GM04504 (cell line): ENCODE data around the gene CPA5.
"Not testable (repeated sequence)": the region's sequence is repeated elsewhere in the genome, so short reads cannot be mapped to it uniquely, and the experiment has no call there.

ENCODE experiments used
- DNase-seq: peaks from one replicate; pipeline ENCODE4 v3.0.0-alpha.2; 2012; ENCODE audit warnings: low read depth

Gene CPA5

GRCh38 chr7:130358471-130358870 lies 13.9 kb downstream of the CPA5 start:
- DNase-seq, result no peak

- DNase-seq, result no peak
These were observed 14.8 kb downstream of the CPA5 start for GRCh38 chr7:130359276-130359857.

GRCh38 chr7:130360518-130360917 lies 15.9 kb downstream of the CPA5 start:
- no peak for DNase-seq

GRCh38 chr7:130361681-130362080 lies 17.1 kb downstream of the CPA5 start:
- DNase-seq, result no peak

GRCh38 chr7:130362251-130362816 lies 17.7 kb downstream of the CPA5 start:
- DNase-seq, result no peak

GRCh38 chr7:130363026-130363847 lies 18.6 kb downstream of the CPA5 start:
- peak; percentile 88 for DNase-seq

GRCh38 chr7:130364451-130364850 lies 19.8 kb downstream of the CPA5 start:
- no peak for DNase-seq

GRCh38 chr7:130365088-130365487 lies 20.5 kb downstream of the CPA5 start:
- no peak for DNase-seq

GRCh38 chr7:130365511-130366441 lies 21.2 kb downstream of the CPA5 start:
- DNase-seq, result peak; percentile 61

GRCh38 chr7:130366564-130366963 lies 21.9 kb downstream of the CPA5 start:
- no peak for DNase-seq

- DNase-seq, result no peak
These were observed 22.6 kb downstream of the CPA5 start for GRCh38 chr7:130367088-130367755.

GRCh38 chr7:130367836-130368746 lies 23.5 kb downstream of the CPA5 start:
- DNase-seq, result no peak

- no peak for DNase-seq
These were observed 24.6 kb downstream of the CPA5 start for GRCh38 chr7:130369110-130369711.

- DNase-seq, result no peak
These were observed 25.4 kb downstream of the CPA5 start for GRCh38 chr7:130369831-130370550.

- no peak for DNase-seq
These were observed 26.4 kb downstream of the CPA5 start for GRCh38 chr7:130371046-130371445.

GRCh38 chr7:130372402-130373165 lies 28.0 kb downstream of the CPA5 start:
- DNase-seq, result no peak

GRCh38 chr7:130374507-130374906 lies 29.9 kb downstream of the CPA5 start:
- no peak for DNase-seq

- DNase-seq, result not testable (repeated sequence)
These were observed 31.8 kb downstream of the CPA5 start for GRCh38 chr7:130376461-130376860.

- no peak for DNase-seq
These were observed 32.6 kb downstream of the CPA5 start for GRCh38 chr7:130377178-130377577.
